Psoas muscle (tissue), 8 donors: Measurements from ENCODE around the gene KRTAP17-1. TPM values are rescaled to one million over a fixed set of nuclear protein-coding genes. Genes with fewer than 3 reads are reported as not detected.

ENCODE experiments used
- ATAC-seq, 4 donors: fragments of 200-7000 bp; cut with Tn5 transposase; one replicate each; pipeline ENCODE4 v1.9.1; 2020; ENCODE audit warnings: moderate library complexity in 3 of 4, mild to moderate bottlenecking in 2 of 4
- DNase-seq, 2 donors: peaks; one replicate each; pipeline ENCODE4 v3.0.0-alpha.2; 2020
- H3K27ac ChIP-seq: fragments of 200-600 bp; one replicate; pipeline ENCODE4 v1.8.0; 2022
- H3K27me3 ChIP-seq, 3 donors: fragments of 200-600 bp in 1 of 3; one replicate each; pipeline versions ENCODE4 v1.6.1 to v1.8.0; 2013 to 2022; ENCODE audit warnings: low read length in 2 of 3, mild to moderate bottlenecking in 2 of 3, moderate library complexity in 1 of 3; ENCODE audit not compliant: insufficient read depth in 3 of 3
- H3K36me3 ChIP-seq, 2 donors: fragments of 200-600 bp in 1 of 2; one replicate each; pipeline versions ENCODE4 v1.6.1 to v1.8.0; 2013 to 2022; ENCODE audit warnings: low read depth in 1 of 2, mild to moderate bottlenecking in 1 of 2, moderate library complexity in 1 of 2; ENCODE audit not compliant: insufficient read depth in 1 of 2
- H3K4me1 ChIP-seq: fragments of 200-600 bp; one replicate; pipeline ENCODE4 v1.8.0; 2022
- H3K4me3 ChIP-seq: fragments of 200-600 bp; one replicate; pipeline ENCODE4 v1.8.0; 2022; ENCODE audit warnings: mild to moderate bottlenecking
- H3K9me3 ChIP-seq: fragments of 200-600 bp; one replicate; pipeline ENCODE4 v1.8.0; 2022
- CTCF ChIP-seq: fragments of 200-600 bp; IDR thresholded peaks from one replicate; pipeline ENCODE4 v1.8.0; 2022; ENCODE audit warnings: antibody characterized with exemption
- WGBS, 3 donors: extraction: QIAGEN DNeasy Blood & Tissue Kit; methylation state at CpG; one replicate each; pipeline versions ENCODE4 v1.1.6 to v1.1.7; 2013; 5-methylcytosine and 5-hydroxymethylcytosine counted together
- intact Hi-C, 2 donors: fragments of 100-400 bp; cut with DNase I; formaldehyde crosslinking; loops; one replicate each; pipeline versions ENCODE4 v1.11.0 to v1.14.2; 2022
- polyA plus RNA-seq, 3 donors: library from polyadenylated mRNA; stranded (reverse); fragments of 200-250 nt; gene quantifications; one replicate each; pipeline ENCODE4 v1.2.3, GENCODE V29; 2013
- total RNA-seq, 4 donors: library from RNA; stranded (reverse); fragmentation: NEBNext Ultra II Directional in 2 of 4; extraction: Animal tissue kit (Norgen Biotek cat#: 25700) in 2 of 4; gene quantifications; one replicate each; pipeline versions ENCODE4 v1.2.1 to v1.2.4, GENCODE V29; 2021 to 2023
- donor health status: healthy with polysubstance abuse.
- donor health status: DM: no; HTN: no; CAD: no; lungs with moderate emphysema.
- donor health status: Bipolar disorder and iron deficiency.
- donor health status: healthy.
- donor health status: DM: yes; HTN: yes; CAD: no.
- donor health status: DM: no; HTN: no; CAD: no.
- donor health status: DM: no; HTN: no; CAD: no.
- donor health status: DM: yes; HTN: yes; CAD: no.

The KRTAP17-1 gene
- total and polyA plus RNA-seq, 7 donors, result not detected

- TF ChIP-seq CTCF, result no peak
- H3K27me3 ChIP-seq, result peaks cover 0 to 8% (median 2%) of the 10 kb centered on the region in 3 donors
- 56 to 79% (median 61%) methylated on average over 1 of the region's 1 CpG for WGBS, 3 donors
- H3K4me3 ChIP-seq, result no peak overlapping the region
- H3K36me3 ChIP-seq, result no peaks in the 10 kb centered on the region
- intact Hi-C loops, result no loop called here
- H3K4me1 ChIP-seq, result no peaks in the 10 kb centered on the region
- no peak for ATAC-seq
- no peak overlapping the region for H3K27ac ChIP-seq
- no peak for DNase-seq
- no peaks in the 10 kb centered on the region for H3K9me3 ChIP-seq
These were observed 21.5 kb downstream of the KRTAP17-1 start for GRCh38 chr17:41294016-41294415.

DNA sequence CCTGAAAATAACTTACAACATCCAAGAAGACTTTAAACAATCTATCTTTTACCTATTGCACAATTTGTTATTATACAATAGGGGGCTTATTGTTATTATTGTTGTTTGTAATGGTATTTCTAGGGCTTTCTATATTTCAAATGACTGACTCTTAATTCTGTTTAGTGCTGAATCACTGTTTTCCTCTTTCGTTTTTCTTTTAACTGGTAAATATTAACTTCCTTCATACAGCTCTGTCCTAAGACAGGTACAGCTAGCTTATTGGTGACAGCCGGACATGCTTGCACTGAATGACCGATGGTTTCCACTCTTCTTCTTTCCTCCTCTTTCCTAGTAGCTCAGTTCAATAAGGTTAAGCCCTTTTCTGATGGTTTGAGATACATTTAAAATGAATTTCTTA lies 28.5 kb downstream of the KRTAP17-1 start:
- DNase-seq (no peak), ATAC-seq (no peak)
- Histone ChIP-seq H3K27me3 (peaks cover 0 to 16% (median 2%) of the 10 kb centered on the region in 3 donors), H3K36me3 (no peaks in the 10 kb centered on the region), H3K4me3 (no peak overlapping the region), H3K9me3 (no peaks in the 10 kb centered on the region), H3K27ac (no peak overlapping the region), H3K4me1 (no peaks in the 10 kb centered on the region)
- intact Hi-C loops, result no loop called here
- 83 to 88% (median 83%) methylated on average over 3 of the region's 3 CpGs for WGBS, 3 donors
- TF ChIP-seq CTCF, result no peak

GRCh38 chr17:41284546-41284945 lies 31.0 kb downstream of the KRTAP17-1 start:
- TF ChIP-seq CTCF, result no peak
- 35 to 45% (median 38%) methylated on average over 2 of the region's 2 CpGs for WGBS, 3 donors
- H3K36me3 ChIP-seq, result no peaks in the 10 kb centered on the region
- no peak overlapping the region for H3K27ac ChIP-seq
- DNase-seq (no peak), ATAC-seq (no peak)
- H3K27me3 ChIP-seq, result peaks cover 2 to 17% (median 4%) of the 10 kb centered on the region in 3 donors
- H3K9me3 ChIP-seq, result no peaks in the 10 kb centered on the region
- no peaks in the 10 kb centered on the region for H3K4me1 ChIP-seq
- H3K4me3 ChIP-seq, result no peak overlapping the region
- intact Hi-C loops, result no loop called here

DNA sequence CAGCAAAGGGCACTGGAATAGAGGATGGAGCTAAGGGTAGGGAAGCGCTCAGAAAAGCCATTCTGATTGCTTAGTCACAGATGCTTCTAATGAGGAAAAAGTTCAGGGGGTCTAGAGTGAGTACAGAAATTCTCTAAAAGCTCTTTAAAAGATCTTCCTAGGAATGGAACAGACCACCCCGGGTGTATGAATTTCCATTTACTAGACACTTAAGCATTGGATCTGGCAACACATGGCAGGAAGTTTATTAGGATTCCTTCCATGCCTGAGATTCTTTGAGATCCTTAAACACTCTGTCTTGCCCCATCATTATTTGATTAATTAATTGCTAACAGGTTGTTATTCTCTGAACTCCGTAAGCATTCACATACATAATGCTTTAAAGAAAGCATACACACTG lies 31.5 kb downstream of the KRTAP17-1 start:
- Histone ChIP-seq H3K27ac (no peak overlapping the region), H3K4me3 (no peak overlapping the region), H3K4me1 (no peaks in the 10 kb centered on the region), H3K9me3 (no peaks in the 10 kb centered on the region), H3K36me3 (no peaks in the 10 kb centered on the region), H3K27me3 (peaks cover 2 to 17% (median 4%) of the 10 kb centered on the region in 3 donors)
- DNase-seq (no peak), ATAC-seq (no peak)
- WGBS, 3 donors, result 62 to 67% (median 64%) methylated on average over 3 of the region's 3 CpGs
- intact Hi-C loops, result no loop called here
- TF ChIP-seq CTCF, result no peak
